Activated T-cell treated with anti-CD3 and anti-CD28 coated beads, Interleukin-2, amount 50 U/mL, for 72 hours (primary cell): Measurements from ENCODE around the gene PABPC3. TPM values are rescaled to one million over a fixed set of nuclear protein-coding genes. Genes with fewer than 3 reads are reported as not detected.
A peak's percentile ranks its signal among the peaks of the same experiment; 100 is the strongest.

ENCODE experiments used
- ATAC-seq, 2 donors: fragments of 150-1000 bp; cut with Tn5 transposase; replicated peaks in 1 of 2; 2 replicates each; pipeline ENCODE4 v1.10.0; 2021; ENCODE audit warnings: moderate library complexity in 2 of 2, mild to moderate bottlenecking in 1 of 2
- DNase-seq, 2 donors: peaks; one replicate each; pipeline ENCODE4 v3.0.0; 2021 to 2022; ENCODE audit warnings: mixed read lengths in 1 of 2
- H3K27ac Mint-ChIP-seq: one replicate; pipeline ENCODE4 v1.8.0; 2022; ENCODE audit warnings: mild to moderate bottlenecking, moderate library complexity, mixed read lengths
- H3K27me3 Mint-ChIP-seq: one replicate; pipeline ENCODE4 v1.8.0; 2022; ENCODE audit warnings: low read depth, mixed read lengths
- H3K36me3 Mint-ChIP-seq, 2 donors: one replicate each; pipeline ENCODE4 v1.8.0; 2022; ENCODE audit warnings: mixed read lengths in 2 of 2, mild to moderate bottlenecking in 1 of 2; ENCODE audit not compliant: insufficient read depth in 2 of 2
- H3K4me1 Mint-ChIP-seq: one replicate; pipeline ENCODE4 v1.8.0; 2022; ENCODE audit warnings: low read depth, mixed read lengths
- H3K4me3 Mint-ChIP-seq, 2 donors: one replicate each; pipeline ENCODE4 v1.8.0; 2022; ENCODE audit warnings: mild to moderate bottlenecking in 2 of 2, mixed read lengths in 2 of 2, moderate library complexity in 2 of 2
- H3K9me3 Mint-ChIP-seq, 2 donors: one replicate each; pipeline ENCODE4 v1.8.0; 2022; ENCODE audit warnings: mixed read lengths in 2 of 2
- total RNA-seq, 2 donors: library from RNA; stranded (reverse); gene quantifications; one replicate each; pipeline ENCODE4 v1.2.3, GENCODE V29; 2022

Gene PABPC3
- total RNA-seq, 2 donors from 2014 or later, result 0.58 to 0.60 TPM

DNA sequence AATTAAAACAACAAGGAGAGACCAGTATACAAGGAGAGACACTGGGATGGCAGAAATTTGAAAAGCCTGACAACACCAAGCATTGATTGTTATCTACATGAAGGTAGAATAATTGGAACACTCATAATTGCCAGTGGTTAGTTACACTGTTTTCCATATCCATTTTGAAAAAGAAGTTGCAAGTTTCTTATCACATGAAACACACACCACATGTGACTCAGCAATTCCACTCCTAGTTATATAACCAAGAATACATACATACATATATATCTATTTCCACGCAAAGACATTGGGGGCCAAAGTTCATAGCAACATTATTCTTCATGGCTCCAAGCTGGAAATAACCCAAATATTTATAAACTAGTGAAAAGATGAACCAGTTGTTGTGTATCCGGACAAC is 15.2 kb upstream of the PABPC3 start:
- DNase-seq (no peak), ATAC-seq (no peak)
- Mint-ChIP-seq H3K27ac (no peak overlapping the region), H3K27me3 (peaks cover 19% of the 10 kb centered on the region), H3K9me3 (no peaks in the 10 kb centered on the region), H3K36me3 (no peaks in the 10 kb centered on the region), H3K4me1 (no peaks in the 10 kb centered on the region), H3K4me3 (no peak overlapping the region)

DNA sequence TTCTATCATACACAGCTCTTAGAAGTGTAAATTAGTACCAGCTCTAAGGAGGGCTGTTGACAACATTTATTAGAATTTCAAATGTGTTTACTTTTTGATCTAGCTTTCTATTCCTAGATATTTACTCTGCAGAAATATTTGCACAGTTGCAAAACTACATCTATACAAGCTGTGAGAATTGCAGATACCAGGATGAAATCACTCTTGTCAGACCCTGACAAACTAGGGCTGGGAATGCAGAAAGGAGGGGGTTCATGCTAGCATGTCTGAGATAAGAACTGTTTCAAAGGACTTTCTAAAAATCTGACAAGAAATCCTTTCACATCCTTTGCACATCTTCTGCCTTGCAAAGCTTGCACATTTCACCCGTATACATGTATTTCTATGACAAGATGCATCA is 11.8 kb upstream of the PABPC3 start:
- peaks cover 0 to 1% of the 10 kb centered on the region in 2 donors for H3K9me3 Mint-ChIP-seq
- ATAC-seq (no peak), DNase-seq (no peak)
- H3K36me3 Mint-ChIP-seq, result no peaks in the 10 kb centered on the region
- H3K27me3 Mint-ChIP-seq, result peaks cover 17% of the 10 kb centered on the region
- H3K27ac Mint-ChIP-seq, result no peak overlapping the region
- no peaks in the 10 kb centered on the region for H3K4me1 Mint-ChIP-seq
- H3K4me3 Mint-ChIP-seq, result no peak overlapping the region

DNA sequence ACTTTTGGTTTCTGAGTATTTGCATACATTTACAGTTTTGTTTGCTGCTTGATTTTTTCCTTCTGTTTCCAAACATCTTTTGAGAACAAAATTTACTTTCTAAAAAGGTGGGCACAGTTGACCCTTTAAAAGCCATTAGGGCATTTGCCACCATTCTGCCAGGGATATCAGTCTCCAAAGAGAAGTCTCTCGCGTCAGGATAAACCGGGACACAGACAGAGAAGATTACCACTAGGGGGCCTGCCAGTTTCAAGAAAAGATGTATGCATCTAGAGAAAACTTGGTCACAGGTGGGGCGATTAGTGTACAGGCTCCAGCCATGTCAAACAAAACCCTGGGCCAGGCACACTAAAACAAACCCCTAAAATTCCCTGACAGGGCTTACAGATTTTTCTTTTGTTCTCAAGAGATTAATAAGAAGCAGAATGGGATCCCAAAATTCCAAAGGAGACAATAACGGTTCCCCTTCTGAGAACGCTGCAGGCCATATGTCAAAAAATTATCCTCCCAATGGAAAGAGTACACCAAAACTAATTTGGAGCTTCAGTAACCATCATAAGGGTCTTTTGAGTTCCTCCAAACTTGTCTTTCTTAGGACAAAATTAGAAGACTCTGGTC is 10.7 kb upstream of the PABPC3 start:
- H3K4me3 Mint-ChIP-seq, result no peak overlapping the region
- DNase-seq, result peak; percentile 8 to 15
- no peaks in the 10 kb centered on the region for H3K4me1 Mint-ChIP-seq
- H3K9me3 Mint-ChIP-seq, result peaks cover 0 to 1% of the 10 kb centered on the region in 2 donors
- no peak overlapping the region for H3K27ac Mint-ChIP-seq
- H3K27me3 Mint-ChIP-seq, result peaks cover 17% of the 10 kb centered on the region
- no peaks in the 10 kb centered on the region for H3K36me3 Mint-ChIP-seq
- ATAC-seq, result no peak

DNA sequence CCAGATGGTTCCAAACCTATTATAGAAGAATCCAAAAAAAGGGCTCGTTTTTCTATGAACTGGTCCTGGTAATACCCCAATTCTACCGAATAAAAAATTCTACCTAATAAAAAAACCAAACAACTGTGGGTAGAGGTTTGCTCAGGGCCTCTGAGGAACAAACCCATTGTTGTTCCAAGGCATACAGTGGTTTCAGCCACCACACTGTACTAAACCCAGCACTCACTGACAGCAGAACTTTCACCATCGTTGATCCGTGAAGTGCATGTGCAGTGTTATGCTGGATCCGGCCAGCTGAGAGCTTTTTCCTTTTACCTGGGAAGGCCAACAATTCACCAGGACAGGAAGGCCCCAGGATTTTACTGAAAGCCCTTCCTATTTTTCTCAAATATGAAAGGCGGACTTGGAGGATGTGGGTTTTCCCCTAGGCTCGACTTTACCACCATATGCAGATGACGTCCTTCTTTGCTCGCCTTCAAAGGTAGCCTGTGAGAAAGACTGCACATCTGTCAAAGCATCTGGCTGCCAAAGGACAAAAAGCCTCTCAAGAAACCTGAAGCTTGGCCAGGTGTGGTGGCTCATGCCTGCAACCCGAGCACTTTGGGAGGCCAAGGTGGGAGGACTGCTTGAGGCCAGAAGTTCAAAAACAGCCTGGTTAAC is 7.2 kb upstream of the PABPC3 start:
- peaks cover 23% of the 10 kb centered on the region for H3K27me3 Mint-ChIP-seq
- H3K9me3 Mint-ChIP-seq, result peaks cover 0 to 1% of the 10 kb centered on the region in 2 donors
- no peak for DNase-seq
- H3K4me1 Mint-ChIP-seq, result no peaks in the 10 kb centered on the region
- ATAC-seq, result no peak
- no peaks in the 10 kb centered on the region for H3K36me3 Mint-ChIP-seq
- no peak overlapping the region for H3K27ac Mint-ChIP-seq
- H3K4me3 Mint-ChIP-seq, result no peak overlapping the region

DNA sequence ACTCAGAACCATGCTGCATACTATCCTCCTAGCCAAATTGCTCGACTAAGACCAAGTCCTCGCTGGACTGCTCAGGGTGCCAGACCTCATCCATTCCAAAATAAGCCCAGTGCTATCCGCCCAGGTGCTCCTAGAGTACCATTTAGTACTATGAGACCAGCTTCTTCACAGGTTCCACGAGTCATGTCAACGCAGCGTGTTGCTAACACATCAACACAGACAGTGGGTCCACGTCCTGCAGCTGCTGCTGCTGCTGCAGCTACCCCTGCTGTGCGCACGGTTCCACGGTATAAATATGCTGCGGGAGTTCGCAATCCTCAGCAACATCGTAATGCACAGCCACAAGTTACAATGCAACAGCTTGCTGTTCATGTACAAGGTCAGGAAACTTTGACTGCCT is 1.5 kb downstream of the PABPC3 start:
- peaks cover 0 to 2% of the 10 kb centered on the region in 2 donors for H3K9me3 Mint-ChIP-seq
- peaks cover 37% of the 10 kb centered on the region for H3K27me3 Mint-ChIP-seq
- ATAC-seq, result no peak
- no peak overlapping the region for H3K27ac Mint-ChIP-seq
- H3K4me3 Mint-ChIP-seq, result no peak overlapping the region
- no peaks in the 10 kb centered on the region for H3K4me1 Mint-ChIP-seq
- H3K36me3 Mint-ChIP-seq, result peaks cover 0 to 1% of the 10 kb centered on the region in 2 donors
- no peak for DNase-seq

DNA sequence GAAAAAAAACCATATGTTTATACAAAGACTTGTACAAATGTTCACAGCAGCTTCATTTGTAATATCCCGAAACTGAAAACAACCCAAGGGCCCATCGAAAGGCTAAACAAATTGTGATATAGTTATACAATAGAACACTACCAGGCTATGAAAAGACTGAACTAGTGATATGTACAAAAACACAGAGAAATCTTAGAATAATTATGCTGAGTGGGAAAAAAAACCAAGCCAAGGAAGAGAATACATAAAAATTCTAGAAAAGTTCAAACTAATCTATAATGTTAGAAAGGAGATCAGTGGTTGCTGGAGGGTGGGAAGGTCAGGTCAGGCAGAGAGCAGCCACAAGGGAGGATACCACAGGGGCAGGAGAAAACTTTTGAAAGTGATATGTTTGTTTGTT is 7.8 kb downstream of the PABPC3 start:
- Mint-ChIP-seq H3K36me3 (no peaks in the 10 kb centered on the region), H3K27me3 (peaks cover 14% of the 10 kb centered on the region), H3K4me1 (no peaks in the 10 kb centered on the region), H3K4me3 (no peak overlapping the region), H3K27ac (no peak overlapping the region), H3K9me3 (peaks cover 0 to 2% of the 10 kb centered on the region in 2 donors)
- no peak for ATAC-seq
- DNase-seq, result no peak

DNA sequence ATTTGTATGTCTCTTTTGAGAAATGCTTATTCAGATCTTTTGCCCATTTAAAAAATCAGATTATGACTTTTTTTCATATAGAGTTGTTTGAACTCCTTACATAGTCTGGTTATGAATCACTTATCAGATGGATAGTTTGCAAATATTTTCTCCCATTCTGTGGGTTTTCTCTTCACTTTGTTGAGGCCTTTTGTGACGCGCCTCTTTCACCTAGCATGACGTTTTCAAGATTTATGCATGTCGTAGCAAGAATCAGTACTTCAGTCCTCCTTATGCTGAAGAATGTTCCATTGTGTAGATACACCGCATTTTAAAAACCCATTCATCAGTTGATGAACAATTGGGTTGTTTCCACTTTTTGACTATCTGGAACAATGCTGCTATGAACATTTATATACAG is 13.4 kb downstream of the PABPC3 start:
- H3K4me1 Mint-ChIP-seq, result peaks cover 3% of the 10 kb centered on the region

DNA sequence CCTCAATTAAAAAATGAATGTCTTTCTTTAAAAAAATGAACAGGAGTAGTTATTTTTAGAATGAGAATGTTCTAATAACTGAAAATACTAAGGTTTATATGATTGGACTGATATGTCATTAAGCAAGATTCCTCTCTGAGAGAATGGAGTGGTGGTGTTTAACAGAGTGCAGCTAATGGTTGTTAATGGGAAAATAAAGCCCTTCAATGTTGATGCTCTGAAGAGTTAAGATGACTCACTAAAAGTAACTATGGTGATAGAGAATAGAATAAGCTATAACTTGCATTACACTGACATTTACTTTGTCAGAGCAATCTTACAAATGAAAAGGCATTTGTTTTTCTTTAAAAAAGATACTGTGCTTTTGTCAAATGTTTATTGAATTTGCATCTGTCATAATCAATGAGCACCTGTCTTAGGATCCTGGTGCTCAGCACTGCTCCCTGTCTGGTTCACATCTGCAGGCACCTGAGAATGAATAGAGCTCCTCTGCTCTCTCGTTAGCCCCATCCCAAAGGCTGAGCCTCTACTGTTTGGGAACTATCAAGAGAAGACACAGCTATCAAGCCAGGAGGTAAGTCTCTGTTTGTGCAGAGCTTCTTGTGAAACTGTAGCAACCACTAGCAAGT is 15.1 kb downstream of the PABPC3 start:
- ATAC-seq, result no peak
- H3K36me3 Mint-ChIP-seq, result no peaks in the 10 kb centered on the region
- no peak overlapping the region for H3K27ac Mint-ChIP-seq
- DNase-seq, result no peak
- H3K27me3 Mint-ChIP-seq, result peaks cover 18% of the 10 kb centered on the region
- no peak overlapping the region for H3K4me3 Mint-ChIP-seq
- H3K9me3 Mint-ChIP-seq, result peaks cover 0 to 4% of the 10 kb centered on the region in 2 donors
- peaks cover 5% of the 10 kb centered on the region for H3K4me1 Mint-ChIP-seq

More for the DNA sequence above, 13.4 kb downstream of the PABPC3 start:
- no peak for DNase-seq
- Mint-ChIP-seq H3K27me3 (peaks cover 6% of the 10 kb centered on the region), H3K4me3 (no peak overlapping the region), H3K27ac (no peak overlapping the region), H3K36me3 (no peaks in the 10 kb centered on the region), H3K9me3 (peaks cover 0 to 4% of the 10 kb centered on the region in 2 donors)
- ATAC-seq, result no peak

DNA sequence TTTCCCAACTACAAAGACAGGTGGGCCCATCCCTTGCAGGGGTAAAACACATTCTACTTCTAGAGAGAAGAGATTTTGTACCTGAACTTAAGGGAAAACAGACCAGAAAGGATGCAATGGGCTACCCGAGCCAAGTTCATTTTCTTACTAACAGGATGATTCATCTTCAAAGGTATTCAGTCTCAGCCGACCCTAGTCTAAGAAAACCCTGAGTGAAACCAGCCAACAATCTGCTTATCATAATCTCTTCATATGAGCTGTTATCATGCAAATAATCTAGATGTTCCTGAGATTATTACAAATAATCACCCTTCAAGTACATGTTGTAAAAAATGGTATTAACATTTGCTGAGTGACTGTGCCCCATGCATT is 15.6 kb downstream of the PABPC3 start:
- DNase-seq, result no peak
- Mint-ChIP-seq H3K27me3 (peaks cover 18% of the 10 kb centered on the region), H3K36me3 (no peaks in the 10 kb centered on the region), H3K27ac (no peak overlapping the region), H3K4me1 (peaks cover 5% of the 10 kb centered on the region), H3K4me3 (no peak overlapping the region), H3K9me3 (peaks cover 0 to 4% of the 10 kb centered on the region in 2 donors)
- no peak for ATAC-seq

DNA sequence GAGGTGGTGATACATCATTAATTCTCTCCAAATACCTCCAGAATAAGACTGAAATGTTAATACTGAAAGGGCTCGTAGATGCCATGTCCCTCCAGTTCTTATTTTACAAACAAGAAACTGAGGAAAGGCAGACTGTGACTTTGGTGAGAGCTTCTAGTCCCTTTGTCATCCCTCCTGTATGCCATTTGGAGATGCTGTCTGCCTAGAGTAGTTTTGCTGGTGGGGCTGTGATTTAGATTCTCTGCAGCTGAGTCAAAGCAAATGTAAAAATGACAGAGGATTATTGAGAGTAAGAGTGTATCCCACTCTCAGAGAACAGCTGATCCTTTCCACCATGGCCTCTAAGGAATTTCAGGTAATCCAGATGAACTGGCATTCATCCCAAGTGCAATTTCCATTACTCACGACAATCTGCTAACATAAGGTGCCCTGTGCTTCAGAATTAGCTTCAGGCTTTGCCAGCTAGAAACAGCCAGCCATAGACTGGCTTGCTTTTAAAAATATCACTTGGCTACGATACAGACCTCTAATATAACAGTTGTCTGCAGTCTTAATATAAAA is 16.8 kb downstream of the PABPC3 start:
- no peaks in the 10 kb centered on the region for H3K36me3 Mint-ChIP-seq
- H3K27me3 Mint-ChIP-seq, result peaks cover 19% of the 10 kb centered on the region
- peaks cover 5% of the 10 kb centered on the region for H3K4me1 Mint-ChIP-seq
- ATAC-seq (no peak), DNase-seq (no peak)
- no peak overlapping the region for H3K4me3 Mint-ChIP-seq
- no peak overlapping the region for H3K27ac Mint-ChIP-seq
- H3K9me3 Mint-ChIP-seq, result peaks cover 0 to 4% of the 10 kb centered on the region in 2 donors

DNA sequence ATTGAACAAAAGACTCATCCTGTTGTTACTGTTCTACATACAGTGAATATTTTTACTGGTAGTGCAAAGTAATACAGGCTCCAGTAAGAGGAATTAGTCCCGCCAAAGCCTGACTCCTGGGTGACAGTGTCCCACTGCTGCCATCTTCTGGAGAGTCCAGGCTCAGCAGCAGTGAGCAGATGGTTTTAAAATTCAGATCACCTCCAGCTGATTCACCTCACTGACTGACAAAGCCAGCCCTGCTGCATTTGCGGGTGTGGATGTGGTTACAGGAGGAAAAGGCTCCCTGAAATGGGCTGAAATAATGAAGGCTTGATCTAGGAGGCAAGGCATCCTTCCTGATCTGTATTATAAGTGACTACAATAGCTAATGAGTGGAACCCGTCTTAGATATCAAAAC is 18.3 kb downstream of the PABPC3 start:
- peaks cover 5% of the 10 kb centered on the region for H3K4me1 Mint-ChIP-seq
- no peak overlapping the region for H3K4me3 Mint-ChIP-seq
- peaks cover 27% of the 10 kb centered on the region for H3K27me3 Mint-ChIP-seq
- DNase-seq (peak; percentile 57 to 67), ATAC-seq (peak; percentile 62 to 67)
- no peaks in the 10 kb centered on the region for H3K36me3 Mint-ChIP-seq
- H3K27ac Mint-ChIP-seq, result no peak overlapping the region
- H3K9me3 Mint-ChIP-seq, result no peaks in the 10 kb centered on the region

DNA sequence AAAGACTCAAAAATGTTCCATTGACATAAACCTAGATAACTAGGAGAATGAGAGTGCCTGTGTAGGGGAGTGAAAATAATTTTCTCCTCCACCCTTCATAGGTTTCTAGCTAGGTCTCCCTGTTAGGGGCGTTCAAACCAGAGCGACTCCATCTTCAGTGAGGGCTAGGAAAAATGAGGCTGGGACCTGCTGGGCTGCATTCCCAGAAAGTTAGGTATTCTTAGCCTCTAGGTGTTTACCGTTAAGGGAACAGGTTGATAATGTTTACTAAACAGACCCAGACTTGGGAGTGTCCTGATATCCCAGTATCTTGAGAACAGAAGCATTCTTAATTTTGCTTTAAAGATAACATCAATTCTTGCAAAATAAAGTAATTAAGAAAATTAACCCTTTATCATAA is 20.1 kb downstream of the PABPC3 start:
- ATAC-seq (no peak), DNase-seq (no peak)
- Mint-ChIP-seq H3K4me1 (peaks cover 5% of the 10 kb centered on the region), H3K4me3 (no peak overlapping the region), H3K36me3 (no peaks in the 10 kb centered on the region), H3K9me3 (no peaks in the 10 kb centered on the region), H3K27me3 (peaks cover 42% of the 10 kb centered on the region), H3K27ac (no peak overlapping the region)

DNA sequence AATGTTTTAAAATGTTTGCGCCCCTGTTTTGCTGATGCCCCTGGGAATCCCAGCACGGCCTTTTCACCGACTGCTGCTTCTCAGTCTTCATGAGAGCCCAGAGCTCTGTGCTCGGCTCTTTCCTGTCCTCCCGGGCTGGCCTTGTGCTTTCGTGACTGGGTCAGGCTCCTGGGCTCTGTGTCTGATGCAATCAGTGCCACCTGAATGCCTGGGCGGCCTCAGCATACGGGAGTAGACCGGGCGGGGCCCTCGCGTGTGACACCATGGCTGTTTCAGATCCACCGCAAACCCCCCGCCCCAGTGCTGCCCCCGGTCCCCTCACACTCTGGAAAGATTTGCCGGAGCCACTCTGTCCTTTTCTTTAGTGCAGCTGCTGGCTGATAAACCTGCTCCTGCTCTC is 21.4 kb downstream of the PABPC3 start:
- Mint-ChIP-seq H3K27me3 (peaks cover 51% of the 10 kb centered on the region), H3K9me3 (peaks cover 0 to 3% of the 10 kb centered on the region in 2 donors), H3K4me3 (no peak overlapping the region), H3K36me3 (no peaks in the 10 kb centered on the region), H3K4me1 (peaks cover 5% of the 10 kb centered on the region), H3K27ac (no peak overlapping the region)
- ATAC-seq (no peak), DNase-seq (no peak)
